Esophagus squamous epithelium (tissue), 5 donors: ENCODE measurements around the gene SLC29A2. TPM values are rescaled to one million over a fixed set of nuclear protein-coding genes. Genes with fewer than 3 reads are reported as not detected.

Experiments
- DNase-seq: peaks from one replicate; lab custom pipeline; 2025; lab: John Stamatoyannopoulos, UW
- H3K27ac ChIP-seq, 4 donors: fragments of 200-600 bp; sonication (generic); one replicate each; pipeline ENCODE4 v1.5.1; 2016 to 2019; ENCODE audit warnings: mild to moderate bottlenecking in 1 of 4
- H3K27me3 ChIP-seq, 4 donors: fragments of 200-600 bp; sonication (generic); 1 replicate in 3 of 4; 2 replicates in 1 of 4; pipeline versions ENCODE4 v1.5.1 to v1.6.0; 2017 to 2021; ENCODE audit warnings: antibody characterized with exemption in 1 of 4
- H3K36me3 ChIP-seq, 3 donors: fragments of 200-600 bp; sonication (generic); one replicate each; pipeline ENCODE4 v1.5.1; 2016 to 2019
- H3K4me1 ChIP-seq, 3 donors: fragments of 200-600 bp; sonication (generic); one replicate each; pipeline ENCODE4 v1.5.1; 2017 to 2019
- H3K4me3 ChIP-seq, 4 donors: fragments of 200-600 bp; sonication (generic); 1 replicate in 3 of 4; 2 replicates in 1 of 4; pipeline ENCODE4 v1.5.1; 2016 to 2019; ENCODE audit warnings: mild to moderate bottlenecking in 2 of 4, moderate library complexity in 1 of 4
- H3K9me3 ChIP-seq, 3 donors: fragments of 200-600 bp; sonication (generic); one replicate each; pipeline ENCODE4 v1.5.1; 2016 to 2019
- POLR2A ChIP-seq, 4 donors: fragments of 450-650 bp; IDR thresholded peaks; one replicate each; pipeline ENCODE4 v1.6.1; 2017; ENCODE audit warnings: antibody characterized with exemption in 4 of 4, mild to moderate bottlenecking in 4 of 4, moderate library complexity in 3 of 4
- WGBS, 2 donors: methylation state at CpG; one replicate each; pipeline ENCODE4 v1.1.5; 2018; 5-methylcytosine and 5-hydroxymethylcytosine counted together
- intact Hi-C: fragments of 100-400 bp; cut with DNase I; formaldehyde crosslinking; loops from one replicate; pipeline ENCODE4 v1.15.0; 2022
- total RNA-seq, 4 donors: library from RNA; depleted of rRNA; stranded (reverse); fragments of >200 nt; gene quantifications; one replicate each; pipeline ENCODE4 v1.1.0, GENCODE V29; 2016
- TF ChIP-seq, protein P1 (sequence below), 6 experiments: fragments of 450-650 bp in 4 of 6; fragments of 200-600 bp in 2 of 6; sonication (generic) in 2 of 6; IDR thresholded peaks; one replicate each; pipeline ENCODE4 v1.5.1; 2016 to 2019; ENCODE audit warnings: antibody characterized with exemption in 6 of 6, mild to moderate bottlenecking in 4 of 6, moderate library complexity in 4 of 6
- donor health status: DM: yes; HTN: yes; CAD: no.

Gene SLC29A2
- total RNA-seq, 4 donors from 2014 or later: 2.9 to 5.5 (median 4.8) TPM

DNA sequence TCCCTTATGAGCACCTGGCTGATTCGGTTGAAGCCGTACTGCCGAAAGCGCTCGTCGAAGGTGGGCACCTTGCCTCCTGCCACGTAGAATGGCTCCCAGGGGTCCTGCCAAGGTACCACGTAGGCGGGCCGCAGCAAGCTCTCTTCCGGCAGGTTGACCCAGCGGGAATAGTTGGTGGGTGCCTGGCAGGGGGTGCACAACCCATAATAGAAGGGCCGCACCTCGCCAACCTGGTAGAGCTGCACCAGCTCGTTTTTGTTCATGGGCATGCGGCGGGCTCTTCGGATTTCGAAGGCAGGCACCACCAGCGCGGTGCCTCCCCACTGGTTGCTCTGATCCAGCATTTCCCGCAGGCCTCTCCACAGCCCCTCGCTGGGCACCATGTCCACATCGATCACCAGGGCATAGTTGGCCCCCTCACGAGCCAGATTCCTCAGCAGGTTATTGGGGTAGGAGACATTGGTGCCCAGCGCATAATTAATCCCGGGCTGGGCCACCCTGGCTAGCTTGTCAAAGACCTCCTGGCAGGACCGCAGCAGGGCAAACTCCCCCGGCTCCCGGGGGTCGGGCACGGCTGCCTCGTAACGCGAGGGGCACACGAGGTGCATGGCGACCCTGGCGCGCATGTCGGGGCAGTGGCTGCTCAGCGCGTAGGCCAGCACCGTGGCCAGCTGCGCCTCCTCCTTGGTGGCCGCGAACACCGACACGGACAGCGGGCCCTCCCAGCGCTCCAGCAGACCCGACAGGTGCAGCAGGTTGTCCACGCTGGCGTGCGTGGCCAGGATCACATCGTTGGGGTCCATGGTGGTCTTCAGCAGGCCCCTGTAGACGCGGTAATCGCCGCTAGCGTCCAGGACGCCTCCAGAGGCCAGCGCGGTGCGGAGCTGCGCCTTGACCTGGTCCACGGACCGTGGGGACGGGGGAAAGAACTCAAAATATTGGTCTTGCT, 24.8 kb downstream of the SLC29A2 start:
- Histone ChIP-seq H3K9me3 (no peaks in the 10 kb centered on the region), H3K4me3 (peak overlapping the region; percentile 78 to 92 (median 81)), H3K27ac (peak overlapping the region; percentile 79 to 96 (median 92)), H3K4me1 (peaks cover 34 to 57% (median 35%) of the 10 kb centered on the region in 3 donors), H3K27me3 (no peaks in the 10 kb centered on the region), H3K36me3 (peaks cover 0 to 14% (median 6%) of the 10 kb centered on the region in 3 donors)
- WGBS, 2 donors: 55 to 65% methylated on average over 4 to 7 of the region's 68 CpGs
- TF ChIP-seq, protein P1, sequence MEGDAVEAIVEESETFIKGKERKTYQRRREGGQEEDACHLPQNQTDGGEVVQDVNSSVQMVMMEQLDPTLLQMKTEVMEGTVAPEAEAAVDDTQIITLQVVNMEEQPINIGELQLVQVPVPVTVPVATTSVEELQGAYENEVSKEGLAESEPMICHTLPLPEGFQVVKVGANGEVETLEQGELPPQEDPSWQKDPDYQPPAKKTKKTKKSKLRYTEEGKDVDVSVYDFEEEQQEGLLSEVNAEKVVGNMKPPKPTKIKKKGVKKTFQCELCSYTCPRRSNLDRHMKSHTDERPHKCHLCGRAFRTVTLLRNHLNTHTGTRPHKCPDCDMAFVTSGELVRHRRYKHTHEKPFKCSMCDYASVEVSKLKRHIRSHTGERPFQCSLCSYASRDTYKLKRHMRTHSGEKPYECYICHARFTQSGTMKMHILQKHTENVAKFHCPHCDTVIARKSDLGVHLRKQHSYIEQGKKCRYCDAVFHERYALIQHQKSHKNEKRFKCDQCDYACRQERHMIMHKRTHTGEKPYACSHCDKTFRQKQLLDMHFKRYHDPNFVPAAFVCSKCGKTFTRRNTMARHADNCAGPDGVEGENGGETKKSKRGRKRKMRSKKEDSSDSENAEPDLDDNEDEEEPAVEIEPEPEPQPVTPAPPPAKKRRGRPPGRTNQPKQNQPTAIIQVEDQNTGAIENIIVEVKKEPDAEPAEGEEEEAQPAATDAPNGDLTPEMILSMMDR (IDR thresholded peaks at IDR 0.05): no peak
- TF ChIP-seq POLR2A (IDR thresholded peaks at IDR 0.05): no peak
- DNase-seq: no peak
- intact Hi-C loops: no loop called here

DNA sequence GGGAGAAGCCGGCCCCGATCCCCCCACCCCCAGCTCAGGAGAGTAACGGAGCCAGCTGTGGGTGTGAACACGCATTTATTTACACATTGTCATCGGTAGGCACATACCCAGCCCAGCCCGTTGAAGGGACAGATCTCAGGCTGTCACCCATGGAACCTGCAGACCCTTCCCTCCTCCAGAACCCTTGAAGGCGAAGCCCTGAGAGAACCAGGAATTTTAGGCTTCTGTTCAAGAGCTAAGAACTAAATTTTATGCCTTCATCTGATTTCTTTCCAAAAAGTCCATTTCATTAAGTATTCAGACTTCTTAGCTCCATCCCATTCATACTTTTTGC, 26.3 kb downstream of the SLC29A2 start:
- intact Hi-C loops: no loop called here
- Histone ChIP-seq H3K9me3 (no peaks in the 10 kb centered on the region), H3K27me3 (no peaks in the 10 kb centered on the region), H3K36me3 (peaks cover 0 to 29% (median 20%) of the 10 kb centered on the region in 3 donors), H3K27ac (peak overlapping the region; percentile 79 to 96 (median 83)), H3K4me1 (peaks cover 34 to 57% (median 35%) of the 10 kb centered on the region in 3 donors), H3K4me3 (peak overlapping the region; percentile 67 to 83 (median 78))
- 3 to 8% methylated on average over 4 of the region's 7 CpGs for WGBS, 2 donors
- no peak for DNase-seq
- TF ChIP-seq POLR2A (IDR thresholded peaks at IDR 0.05): no peak
- TF ChIP-seq, protein P1 (IDR thresholded peaks at IDR 0.05): no peak

DNA sequence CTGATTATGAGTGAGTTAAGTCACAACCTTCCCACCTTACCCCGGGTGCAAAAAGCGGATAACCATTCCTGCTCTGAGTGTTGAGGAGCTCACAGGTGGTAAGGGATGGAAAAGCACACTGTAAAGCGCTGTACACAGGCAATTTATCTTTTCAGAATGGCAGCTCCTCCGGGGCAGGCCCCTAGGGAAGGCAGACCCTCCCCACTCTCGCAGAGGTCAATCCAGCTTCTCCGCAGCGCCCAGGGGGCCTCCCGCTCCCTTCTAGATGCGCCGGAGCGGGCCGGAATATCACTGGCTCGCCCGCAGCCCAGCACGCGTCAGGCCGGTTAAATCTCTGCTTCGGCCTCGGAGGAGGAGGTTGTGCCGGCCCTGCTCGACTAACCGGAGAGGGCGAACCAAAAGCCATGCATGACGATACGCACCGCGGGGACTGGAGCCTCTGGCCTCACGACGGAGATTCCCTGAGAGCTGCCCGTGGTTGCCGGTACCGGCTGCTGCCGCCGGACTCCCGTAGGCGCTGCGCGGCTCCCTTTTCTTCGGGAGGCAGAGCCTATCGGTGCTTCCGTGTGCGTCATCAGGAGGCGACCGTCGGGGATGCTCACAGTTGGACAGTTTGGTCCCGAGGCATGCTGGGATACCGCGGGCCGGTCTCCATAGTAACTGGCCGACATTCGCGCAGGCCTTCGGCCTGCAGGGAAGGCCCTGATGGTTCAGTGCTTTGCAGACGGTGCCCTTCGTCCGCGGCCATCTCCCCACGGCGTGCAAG, 26.8 kb downstream of the SLC29A2 start, which contains the start of gene BRMS1:
BRMS1 (minus strand) TSS at position 555 of the 766 bp plus-strand sequence. CDS start 2,870 bp downstream, outside the sequence.
- Histone ChIP-seq H3K27me3 (no peaks in the 10 kb centered on the region), H3K27ac (peak within 1 kb of the TSS; percentile 79 to 96 (median 83)), H3K4me1 (peaks cover 34 to 62% (median 35%) of the 10 kb centered on the region in 3 donors), H3K36me3 (peaks cover 0 to 34% (median 26%) of the 10 kb centered on the region in 3 donors), H3K4me3 (peak within 1 kb of the TSS; percentile 67 to 83 (median 78)), H3K9me3 (no peaks in the 10 kb centered on the region)
- intact Hi-C loops: no loop called here
- DNase-seq: peak; percentile 94
- 0% methylated on average over 3 to 12 of the region's 59 CpGs for WGBS, 2 donors
- peak in 3 of 4 donors; percentile 84 to 86 (median 86) for TF ChIP-seq POLR2A (IDR thresholded peaks at IDR 0.05)
- TF ChIP-seq, protein P1 (IDR thresholded peaks at IDR 0.05): peak in 4 of 6 experiments; percentile 26 to 64 (median 37)

DNA sequence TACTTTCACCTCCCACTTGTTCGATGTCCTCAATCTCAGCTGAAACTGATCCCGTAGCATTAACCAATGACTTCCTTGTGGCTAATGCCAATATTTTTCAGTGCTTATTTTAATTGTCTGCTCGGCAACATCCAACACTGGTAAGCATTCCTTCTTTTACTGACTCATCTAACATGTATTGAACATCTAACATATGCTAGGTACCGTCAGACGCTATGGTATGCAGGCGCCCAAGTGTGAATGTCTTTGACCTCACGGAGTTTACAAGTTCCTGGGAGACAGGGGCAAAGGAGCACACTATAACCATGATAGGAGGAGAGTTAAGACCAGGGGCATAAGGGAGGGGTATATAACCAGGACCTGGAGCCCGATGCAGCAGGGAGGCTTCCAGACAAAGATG, 28.4 kb downstream of the SLC29A2 start:
- Histone ChIP-seq H3K9me3 (no peaks in the 10 kb centered on the region), H3K27ac (no peak overlapping the region), H3K4me3 (no peak overlapping the region), H3K36me3 (peaks cover 0 to 50% (median 29%) of the 10 kb centered on the region in 3 donors), H3K27me3 (no peaks in the 10 kb centered on the region), H3K4me1 (peaks cover 41 to 66% (median 43%) of the 10 kb centered on the region in 3 donors)
- DNase-seq: no peak
- WGBS, 2 donors: 70 to 86% methylated on average over 8 of the region's 8 CpGs
- intact Hi-C loops: no loop called here
- no peak for TF ChIP-seq POLR2A (IDR thresholded peaks at IDR 0.05)
- TF ChIP-seq, protein P1 (IDR thresholded peaks at IDR 0.05): no peak
